Measurements from ENCODE around the gene AFG3L2. TPM values are rescaled to one million over a fixed set of nuclear protein-coding genes. Genes with fewer than 3 reads are reported as not detected.

Gene AFG3L2
- total and polyA plus RNA-seq, 2 of the 13 experiments (the other 11 are each of a cell fraction or from before 2014, with no cell fraction given): 28.6 to 86.9 TPM

DNA sequence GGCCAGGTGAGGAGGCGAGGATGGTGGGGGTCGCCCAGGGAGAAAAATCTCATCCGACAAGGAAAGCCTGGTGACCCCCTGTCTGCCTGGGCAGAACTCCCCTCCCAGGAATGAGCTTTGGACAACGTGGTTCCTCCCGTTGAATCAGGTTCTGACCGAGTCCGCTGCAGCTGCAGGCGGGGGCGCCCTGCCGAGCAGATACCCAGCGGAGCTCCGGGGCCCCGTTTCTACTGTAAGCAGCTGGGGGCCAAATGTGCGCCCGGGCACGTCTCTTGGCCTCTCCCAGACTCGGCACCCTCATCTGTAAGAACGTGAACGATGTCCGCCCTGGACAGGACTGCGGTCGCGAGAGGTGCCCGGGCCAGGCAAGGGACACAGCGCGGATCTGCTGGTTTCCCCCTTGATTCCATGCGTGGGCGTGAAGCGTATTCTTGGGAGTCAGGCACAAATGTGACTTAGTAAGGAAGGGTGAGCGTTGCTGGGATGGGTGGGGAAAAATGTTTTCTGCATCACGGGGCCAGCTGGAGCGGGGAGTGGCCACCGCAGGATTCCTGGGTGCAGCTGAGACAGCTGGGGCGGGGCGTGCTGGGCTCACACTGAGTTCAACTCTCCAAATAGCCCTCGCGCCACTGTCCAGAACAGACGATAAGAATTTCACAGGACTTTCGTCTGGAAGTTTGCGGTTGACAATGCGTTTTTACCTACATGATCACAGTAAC lies 89.2 kb downstream of the AFG3L2 start:
- FAIRE-seq (no peak), DNase-seq (ENCODE audit: low spot score) (peak; percentile 23), ATAC-seq (peak; percentile 82)
- ChIA-PET CTCF (ENCODE audit: low intra/inter-chr PET ratio, low total read pairs) (no interaction called here), POLR2A (interaction anchor here (2.8 kb wide), 1 partner anchor 9 kb away, joined by 12 read pairs; no protein-coding TSS in a partner anchor)
- Histone ChIP-seq H3K4me1 (ENCODE audit: insufficient read depth, low read length) (peaks cover 35% of the 10 kb centered on the region), H3K9ac (ENCODE audit: insufficient read depth, low read depth, low read length) (0 out of 2 replicates have a peak overlapping the region, but pooled peaks have one; percentile 17), H3K27ac (ENCODE audit: extremely low read length, insufficient read depth, low read length) (no peak overlapping the region), H3K4me2 (ENCODE audit: low read depth, low read length) (peak overlapping the region; percentile 82), H4K20me1 (ENCODE audit: insufficient read depth, low read length) (no peaks in the 10 kb centered on the region), H3K4me3 (replicated peaks in 1 of 3; ENCODE audit: insufficient read depth in 1 of 3, low read depth in 2 of 3, low read length in 3 of 3) (peak overlapping the region; percentile 53 to 75 (median 58)), H3K79me2 (ENCODE audit: insufficient read depth, low read length) (no peaks in the 10 kb centered on the region), H2AFZ (ENCODE audit: low read length) (peak overlapping the region; percentile 61), H3K9me3 (ENCODE audit: low read length) (no peaks in the 10 kb centered on the region), H3K36me3 (replicated peaks in 1 of 2; ENCODE audit: control insufficient read depth in 1 of 2, insufficient read depth in 2 of 2, low read length in 2 of 2) (no peaks in the 10 kb centered on the region), H3K27me3 (ENCODE audit: control insufficient read depth in 1 of 2, insufficient read depth in 2 of 2, low read length in 2 of 2) (peaks cover 1 to 25% of the 10 kb centered on the region in 2 experiments; a peak in 3 of 5 replicates)
- in situ Hi-C loops (cut with HindIII; ENCODE audit: extremely low pct_ligation_motif_present, low pct_unique_long_range_greater_than_20kb): no loop called here
- WGBS (ENCODE audit: low lambda C conversion rate): 4% methylated on average over 13 of the region's 41 CpGs
- intact Hi-C loops (cut with micrococcal nuclease; ENCODE audit: unreplicated experiment): no loop called here
- BruUV-seq (replicated peaks): no TSS peak
- TF ChIP-seq ZNF292 (CRISPR knock-in tag; IDR thresholded peaks at IDR 0.05; ENCODE audit: borderline replicate concordance, low read depth) (peak; percentile 63; the same call in 1 of the 2 replicates), ZSCAN9 (CRISPR knock-in tag; IDR thresholded peaks at IDR 0.05; ENCODE audit: borderline replicate concordance) (no peak), KAT8 (CRISPR knock-in tag; IDR thresholded peaks at IDR 0.05) (no peak), CBX2 (IDR thresholded peaks at IDR 0.05; ENCODE audit: low read depth, low read length) (no peak), CBX2 (CRISPR knock-in tag; IDR thresholded peaks at IDR 0.05; ENCODE audit: low read depth) (0 out of 2 replicates have a peak, but pooled peaks have one; percentile 83), MBD4 (IDR thresholded peaks at IDR 0.05; ENCODE audit: borderline replicate concordance, low read length) (no peak), ZNF883 (CRISPR knock-in tag; IDR thresholded peaks at IDR 0.05; ENCODE audit: not compliant biosample characterization) (peak; percentile 33), TERF1 (CRISPR knock-in tag; IDR thresholded peaks at IDR 0.05) (no peak)
- TF ChIP-seq, protein P1, sequence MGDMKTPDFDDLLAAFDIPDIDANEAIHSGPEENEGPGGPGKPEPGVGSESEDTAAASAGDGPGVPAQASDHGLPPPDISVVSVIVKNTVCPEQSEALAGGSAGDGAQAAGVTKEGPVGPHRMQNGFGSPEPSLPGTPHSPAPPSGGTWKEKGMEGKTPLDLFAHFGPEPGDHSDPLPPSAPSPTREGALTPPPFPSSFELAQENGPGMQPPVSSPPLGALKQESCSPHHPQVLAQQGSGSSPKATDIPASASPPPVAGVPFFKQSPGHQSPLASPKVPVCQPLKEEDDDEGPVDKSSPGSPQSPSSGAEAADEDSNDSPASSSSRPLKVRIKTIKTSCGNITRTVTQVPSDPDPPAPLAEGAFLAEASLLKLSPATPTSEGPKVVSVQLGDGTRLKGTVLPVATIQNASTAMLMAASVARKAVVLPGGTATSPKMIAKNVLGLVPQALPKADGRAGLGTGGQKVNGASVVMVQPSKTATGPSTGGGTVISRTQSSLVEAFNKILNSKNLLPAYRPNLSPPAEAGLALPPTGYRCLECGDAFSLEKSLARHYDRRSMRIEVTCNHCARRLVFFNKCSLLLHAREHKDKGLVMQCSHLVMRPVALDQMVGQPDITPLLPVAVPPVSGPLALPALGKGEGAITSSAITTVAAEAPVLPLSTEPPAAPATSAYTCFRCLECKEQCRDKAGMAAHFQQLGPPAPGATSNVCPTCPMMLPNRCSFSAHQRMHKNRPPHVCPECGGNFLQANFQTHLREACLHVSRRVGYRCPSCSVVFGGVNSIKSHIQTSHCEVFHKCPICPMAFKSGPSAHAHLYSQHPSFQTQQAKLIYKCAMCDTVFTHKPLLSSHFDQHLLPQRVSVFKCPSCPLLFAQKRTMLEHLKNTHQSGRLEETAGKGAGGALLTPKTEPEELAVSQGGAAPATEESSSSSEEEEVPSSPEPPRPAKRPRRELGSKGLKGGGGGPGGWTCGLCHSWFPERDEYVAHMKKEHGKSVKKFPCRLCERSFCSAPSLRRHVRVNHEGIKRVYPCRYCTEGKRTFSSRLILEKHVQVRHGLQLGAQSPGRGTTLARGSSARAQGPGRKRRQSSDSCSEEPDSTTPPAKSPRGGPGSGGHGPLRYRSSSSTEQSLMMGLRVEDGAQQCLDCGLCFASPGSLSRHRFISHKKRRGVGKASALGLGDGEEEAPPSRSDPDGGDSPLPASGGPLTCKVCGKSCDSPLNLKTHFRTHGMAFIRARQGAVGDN (CRISPR knock-in tag; IDR thresholded peaks at IDR 0.05): peak; percentile 57
- TF ChIP-seq, protein P2, sequence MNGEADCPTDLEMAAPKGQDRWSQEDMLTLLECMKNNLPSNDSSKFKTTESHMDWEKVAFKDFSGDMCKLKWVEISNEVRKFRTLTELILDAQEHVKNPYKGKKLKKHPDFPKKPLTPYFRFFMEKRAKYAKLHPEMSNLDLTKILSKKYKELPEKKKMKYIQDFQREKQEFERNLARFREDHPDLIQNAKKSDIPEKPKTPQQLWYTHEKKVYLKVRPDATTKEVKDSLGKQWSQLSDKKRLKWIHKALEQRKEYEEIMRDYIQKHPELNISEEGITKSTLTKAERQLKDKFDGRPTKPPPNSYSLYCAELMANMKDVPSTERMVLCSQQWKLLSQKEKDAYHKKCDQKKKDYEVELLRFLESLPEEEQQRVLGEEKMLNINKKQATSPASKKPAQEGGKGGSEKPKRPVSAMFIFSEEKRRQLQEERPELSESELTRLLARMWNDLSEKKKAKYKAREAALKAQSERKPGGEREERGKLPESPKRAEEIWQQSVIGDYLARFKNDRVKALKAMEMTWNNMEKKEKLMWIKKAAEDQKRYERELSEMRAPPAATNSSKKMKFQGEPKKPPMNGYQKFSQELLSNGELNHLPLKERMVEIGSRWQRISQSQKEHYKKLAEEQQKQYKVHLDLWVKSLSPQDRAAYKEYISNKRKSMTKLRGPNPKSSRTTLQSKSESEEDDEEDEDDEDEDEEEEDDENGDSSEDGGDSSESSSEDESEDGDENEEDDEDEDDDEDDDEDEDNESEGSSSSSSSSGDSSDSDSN (CRISPR knock-in tag; IDR thresholded peaks at IDR 0.05): peak; percentile 28; the same call in 1 of the 2 replicates
- TF ChIP-seq, protein P3, sequence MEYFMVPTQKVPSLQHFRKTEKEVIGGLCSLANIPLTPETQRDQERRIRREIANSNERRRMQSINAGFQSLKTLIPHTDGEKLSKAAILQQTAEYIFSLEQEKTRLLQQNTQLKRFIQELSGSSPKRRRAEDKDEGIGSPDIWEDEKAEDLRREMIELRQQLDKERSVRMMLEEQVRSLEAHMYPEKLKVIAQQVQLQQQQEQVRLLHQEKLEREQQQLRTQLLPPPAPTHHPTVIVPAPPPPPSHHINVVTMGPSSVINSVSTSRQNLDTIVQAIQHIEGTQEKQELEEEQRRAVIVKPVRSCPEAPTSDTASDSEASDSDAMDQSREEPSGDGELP (IDR thresholded peaks at IDR 0.05; ENCODE audit: borderline replicate concordance, low read depth): peak; percentile 77; the same call in 1 of the 2 replicates
- TF ChIP-seq, protein P4, sequence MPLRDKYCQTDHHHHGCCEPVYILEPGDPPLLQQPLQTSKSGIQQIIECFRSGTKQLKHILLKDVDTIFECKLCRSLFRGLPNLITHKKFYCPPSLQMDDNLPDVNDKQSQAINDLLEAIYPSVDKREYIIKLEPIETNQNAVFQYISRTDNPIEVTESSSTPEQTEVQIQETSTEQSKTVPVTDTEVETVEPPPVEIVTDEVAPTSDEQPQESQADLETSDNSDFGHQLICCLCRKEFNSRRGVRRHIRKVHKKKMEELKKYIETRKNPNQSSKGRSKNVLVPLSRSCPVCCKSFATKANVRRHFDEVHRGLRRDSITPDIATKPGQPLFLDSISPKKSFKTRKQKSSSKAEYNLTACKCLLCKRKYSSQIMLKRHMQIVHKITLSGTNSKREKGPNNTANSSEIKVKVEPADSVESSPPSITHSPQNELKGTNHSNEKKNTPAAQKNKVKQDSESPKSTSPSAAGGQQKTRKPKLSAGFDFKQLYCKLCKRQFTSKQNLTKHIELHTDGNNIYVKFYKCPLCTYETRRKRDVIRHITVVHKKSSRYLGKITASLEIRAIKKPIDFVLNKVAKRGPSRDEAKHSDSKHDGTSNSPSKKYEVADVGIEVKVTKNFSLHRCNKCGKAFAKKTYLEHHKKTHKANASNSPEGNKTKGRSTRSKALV (CRISPR knock-in tag; IDR thresholded peaks at IDR 0.05): peak; percentile 43

Data from HepG2 (cell line).